PC-9 (cell line): ENCODE measurements around the gene RNU5D-1.

ENCODE experiments used
- EZH2 ChIP-seq: fragments of 200-600 bp; sonication (generic); IDR thresholded peaks from 2 replicates; pipeline ENCODE4 v1.8.0; 2017; ENCODE audit warnings: antibody characterized with exemption, low read depth
- TF ChIP-seq, protein P1 (sequence below): fragments of 200-600 bp; sonication (generic); conservative IDR thresholded peaks from 2 replicates; pipeline ENCODE4 v1.6.1; 2017; ENCODE audit warnings: mixed run types, antibody characterized with exemption, mild to moderate bottlenecking, moderate library complexity

DNA sequence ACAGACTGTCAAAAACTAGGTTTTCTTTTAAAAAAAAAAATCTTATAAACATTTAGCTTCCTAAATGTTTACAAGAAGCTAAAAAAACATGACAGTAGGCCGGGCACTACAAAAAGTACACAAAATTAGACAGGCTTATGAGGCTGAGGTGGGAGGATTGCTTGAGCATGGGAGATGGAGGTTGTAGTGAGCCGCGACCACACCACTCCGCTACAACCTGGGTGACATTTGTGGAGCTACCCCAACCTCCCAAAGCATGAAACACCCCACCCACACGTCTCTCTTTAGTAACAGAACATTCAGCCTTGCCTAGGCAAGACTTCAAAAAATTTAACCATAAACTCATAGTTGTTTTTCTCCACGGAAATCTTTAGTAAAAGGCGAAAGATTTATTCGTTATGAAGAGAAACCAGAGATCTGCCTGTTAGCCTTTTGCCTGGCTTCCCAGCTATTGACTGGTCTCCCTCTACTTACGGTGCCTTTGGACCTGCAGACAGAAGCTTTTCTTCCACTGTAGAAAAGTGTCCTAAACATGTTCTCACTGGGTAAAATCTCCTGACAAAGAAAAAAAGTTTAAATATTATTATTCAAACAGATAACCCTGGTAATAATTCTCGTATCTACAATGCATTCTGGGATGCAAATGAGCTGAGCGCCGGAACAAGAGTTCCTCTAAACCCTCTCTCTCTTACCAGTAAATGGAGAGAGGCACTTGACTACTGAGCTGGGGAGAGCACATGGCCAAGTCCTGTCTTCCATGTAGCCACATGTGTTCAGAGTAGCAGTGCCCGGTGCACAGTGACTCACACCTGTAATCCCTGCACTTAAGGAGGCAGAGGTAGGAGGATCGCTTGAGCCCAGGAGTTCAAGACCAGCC is 9.2 kb downstream of the RNU5D-1 start:
- TF ChIP-seq EZH2, result no peak
- TF ChIP-seq, protein P1, sequence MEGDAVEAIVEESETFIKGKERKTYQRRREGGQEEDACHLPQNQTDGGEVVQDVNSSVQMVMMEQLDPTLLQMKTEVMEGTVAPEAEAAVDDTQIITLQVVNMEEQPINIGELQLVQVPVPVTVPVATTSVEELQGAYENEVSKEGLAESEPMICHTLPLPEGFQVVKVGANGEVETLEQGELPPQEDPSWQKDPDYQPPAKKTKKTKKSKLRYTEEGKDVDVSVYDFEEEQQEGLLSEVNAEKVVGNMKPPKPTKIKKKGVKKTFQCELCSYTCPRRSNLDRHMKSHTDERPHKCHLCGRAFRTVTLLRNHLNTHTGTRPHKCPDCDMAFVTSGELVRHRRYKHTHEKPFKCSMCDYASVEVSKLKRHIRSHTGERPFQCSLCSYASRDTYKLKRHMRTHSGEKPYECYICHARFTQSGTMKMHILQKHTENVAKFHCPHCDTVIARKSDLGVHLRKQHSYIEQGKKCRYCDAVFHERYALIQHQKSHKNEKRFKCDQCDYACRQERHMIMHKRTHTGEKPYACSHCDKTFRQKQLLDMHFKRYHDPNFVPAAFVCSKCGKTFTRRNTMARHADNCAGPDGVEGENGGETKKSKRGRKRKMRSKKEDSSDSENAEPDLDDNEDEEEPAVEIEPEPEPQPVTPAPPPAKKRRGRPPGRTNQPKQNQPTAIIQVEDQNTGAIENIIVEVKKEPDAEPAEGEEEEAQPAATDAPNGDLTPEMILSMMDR, result no peak
